GM18498 (cell line): ENCODE measurements around the gene RERGL.
"Not testable (repeated sequence)": the region's sequence is repeated elsewhere in the genome, so short reads cannot be mapped to it uniquely, and the experiment has no call there.

ENCODE experiments used
- ATAC-seq: cut with Tn5 transposase; IDR thresholded peaks from one replicate; pipeline ENCODE4 v1.9.1; 2021; ENCODE audit warnings: mild to moderate bottlenecking, moderate library complexity; ENCODE audit not compliant: unreplicated experiment

RERGL gene

DNA sequence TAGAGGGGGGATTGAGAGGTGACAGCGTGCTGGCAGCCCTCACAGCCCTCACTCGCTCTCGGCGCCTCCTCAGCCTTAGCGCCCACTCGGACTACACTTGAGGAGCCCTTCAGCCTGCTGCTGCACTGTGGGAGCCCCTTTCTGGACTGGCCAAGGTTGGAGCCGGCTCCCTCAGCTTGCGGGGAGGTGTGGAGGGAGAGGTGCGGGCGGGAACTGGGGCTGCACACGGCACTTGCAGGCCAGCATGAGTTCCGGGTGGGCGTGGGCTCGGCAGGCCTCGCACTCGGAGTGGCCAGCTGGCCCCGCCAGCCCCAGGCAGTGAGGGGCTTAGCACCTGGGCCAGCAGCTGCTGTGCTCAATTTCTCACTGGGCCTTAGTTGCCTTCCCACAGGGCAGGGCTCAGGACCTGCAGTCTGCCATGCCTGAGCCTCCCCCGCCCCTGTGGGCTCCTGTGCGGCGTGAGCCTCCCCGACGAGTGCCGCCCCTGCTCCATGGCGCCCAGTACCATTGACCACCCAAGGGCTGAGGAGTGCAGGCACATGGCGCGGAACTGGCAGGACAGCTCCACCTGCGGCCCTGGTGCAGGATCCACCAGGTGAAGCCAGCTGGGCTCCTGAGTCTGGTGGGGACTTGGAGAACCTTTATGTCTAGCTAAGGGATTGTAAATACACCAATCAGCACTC lies 49.8 kb downstream of the RERGL start:
- ATAC-seq: not testable (repeated sequence)
